ENCODE data around the gene C2orf80. TPM values are rescaled to one million over a fixed set of nuclear protein-coding genes. Genes with fewer than 3 reads are reported as not detected.

The C2orf80 gene
- total and polyA plus RNA-seq, 2 donors (not counting 3 experiments of a cell fraction or from before 2014, with no cell fraction given): not detected

DNA sequence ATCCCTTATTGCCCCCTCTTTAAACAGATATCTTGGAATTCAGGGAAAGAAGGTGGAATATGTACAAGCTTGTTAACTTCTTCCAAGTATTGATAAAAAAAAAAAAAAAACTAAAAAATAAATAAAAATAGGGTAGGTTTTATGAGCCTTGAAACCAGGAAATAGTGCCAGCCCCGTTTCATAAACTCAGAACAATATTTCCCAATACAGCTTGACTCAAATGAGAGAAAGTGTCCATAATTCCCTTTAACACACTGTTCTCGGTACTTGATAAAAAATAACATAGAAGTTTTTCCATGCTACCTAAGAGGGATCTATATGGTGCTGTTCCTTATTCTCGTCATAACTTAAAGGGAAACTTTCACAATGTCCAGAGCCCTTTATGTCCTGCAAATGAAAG is 17.9 kb upstream of the C2orf80 start:
- Histone ChIP-seq H3K27me3 (ENCODE audit: control insufficient read depth in 2 of 2, insufficient read depth in 2 of 2, low read length in 2 of 2) (no peaks in the 10 kb centered on the region), H3K4me1 (ENCODE audit: control insufficient read depth, extremely low read depth, insufficient read depth, low read length) (no peaks in the 10 kb centered on the region), H4K20me1 (replicated peaks; ENCODE audit: control insufficient read depth, extremely low read depth, insufficient read depth, low read length) (no peaks in the 10 kb centered on the region), H3K27ac (ENCODE audit: insufficient read depth, low read depth, low read length) (no peak overlapping the region), H2AFZ (ENCODE audit: low read depth, low read length) (no peak overlapping the region), H3K9me1 (replicated peaks; ENCODE audit: control insufficient read depth, extremely low read depth, insufficient read depth, low read length) (no peaks in the 10 kb centered on the region), H3K4me3 (replicated peaks in 1 of 3; ENCODE audit: insufficient read depth in 1 of 3, low read depth in 1 of 3, low read length in 3 of 3) (no peak overlapping the region), H3K36me3 (ENCODE audit: control insufficient read depth in 2 of 2, extremely low read depth in 1 of 2, insufficient read depth in 2 of 2, low read length in 2 of 2) (no peaks in the 10 kb centered on the region), H3K4me2 (ENCODE audit: insufficient read depth, low read length) (no peak overlapping the region), H3K9ac (replicated peaks; ENCODE audit: extremely low read depth, insufficient read depth, low read length) (no peak overlapping the region), H3K9me3 (replicated peaks; ENCODE audit: control insufficient read depth, insufficient read depth, low read length) (no peaks in the 10 kb centered on the region), H3K79me2 (ENCODE audit: control insufficient read depth, insufficient read depth, low read length) (no peaks in the 10 kb centered on the region)
- dilution Hi-C loops (cut with MboI; ENCODE audit: extremely low pct_ligation_motif_present, low sequenced_read_pairs) (no loop called here), intact Hi-C loops (cut with micrococcal nuclease) (no loop called here)
- TF ChIP-seq, protein P1, sequence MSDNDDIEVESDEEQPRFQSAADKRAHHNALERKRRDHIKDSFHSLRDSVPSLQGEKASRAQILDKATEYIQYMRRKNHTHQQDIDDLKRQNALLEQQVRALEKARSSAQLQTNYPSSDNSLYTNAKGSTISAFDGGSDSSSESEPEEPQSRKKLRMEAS (IDR thresholded peaks at IDR 0.05; ENCODE audit: insufficient read depth, insufficient read length): no peak
- TF ChIP-seq MYC (IDR thresholded peaks at IDR 0.05; ENCODE audit: low read depth, low read length) (no peak), POLR2AphosphoS5 (IDR thresholded peaks at IDR 0.05; ENCODE audit: insufficient read depth, low read depth, low read length) (no peak), FOS (IDR thresholded peaks at IDR 0.05; ENCODE audit: borderline replicate concordance, insufficient read depth, low read length) (no peak), JUN (IDR thresholded peaks at IDR 0.05; ENCODE audit: borderline replicate concordance, insufficient read depth, insufficient read length, low read depth) (no peak), GATA2 (IDR thresholded peaks at IDR 0.05; ENCODE audit: insufficient read depth, insufficient read length, low read depth, low read length) (no peak), POLR2A (IDR thresholded peaks at IDR 0.05; ENCODE audit: low read depth, low read length) (no peak), EZH2 (IDR thresholded peaks at IDR 0.05; ENCODE audit: borderline replicate concordance, low read depth, low read length, severe bottlenecking) (no peak)
- TF ChIP-seq, protein P2, sequence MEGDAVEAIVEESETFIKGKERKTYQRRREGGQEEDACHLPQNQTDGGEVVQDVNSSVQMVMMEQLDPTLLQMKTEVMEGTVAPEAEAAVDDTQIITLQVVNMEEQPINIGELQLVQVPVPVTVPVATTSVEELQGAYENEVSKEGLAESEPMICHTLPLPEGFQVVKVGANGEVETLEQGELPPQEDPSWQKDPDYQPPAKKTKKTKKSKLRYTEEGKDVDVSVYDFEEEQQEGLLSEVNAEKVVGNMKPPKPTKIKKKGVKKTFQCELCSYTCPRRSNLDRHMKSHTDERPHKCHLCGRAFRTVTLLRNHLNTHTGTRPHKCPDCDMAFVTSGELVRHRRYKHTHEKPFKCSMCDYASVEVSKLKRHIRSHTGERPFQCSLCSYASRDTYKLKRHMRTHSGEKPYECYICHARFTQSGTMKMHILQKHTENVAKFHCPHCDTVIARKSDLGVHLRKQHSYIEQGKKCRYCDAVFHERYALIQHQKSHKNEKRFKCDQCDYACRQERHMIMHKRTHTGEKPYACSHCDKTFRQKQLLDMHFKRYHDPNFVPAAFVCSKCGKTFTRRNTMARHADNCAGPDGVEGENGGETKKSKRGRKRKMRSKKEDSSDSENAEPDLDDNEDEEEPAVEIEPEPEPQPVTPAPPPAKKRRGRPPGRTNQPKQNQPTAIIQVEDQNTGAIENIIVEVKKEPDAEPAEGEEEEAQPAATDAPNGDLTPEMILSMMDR (IDR thresholded peaks at IDR 0.05; ENCODE audit: extremely low read depth in 1 of 2, insufficient read depth in 1 of 2, low read depth in 1 of 2, low read length in 2 of 2): no peak
- no peak for DNase-seq (ENCODE audit: low read depth, low spot score)
- POLR2A ChIA-PET: no interaction called here
- no peak for FAIRE-seq
- CTCF ChIA-PET: no interaction called here
- no TSS peak for BruUV-seq (replicated peaks)
